Stimulated activated CD8-positive, alpha-beta memory T cell treated with anti-CD3 and anti-CD28 coated beads, Interleukin-4, amount 100 ng/mL, for 24 hours (primary cell): ENCODE data around the gene GOLGA8A.
"Not testable (repeated sequence)": the region's sequence is repeated elsewhere in the genome, so short reads cannot be mapped to it uniquely, and the experiment has no call there.

Source experiments
- DNase-seq: peaks from one replicate; pipeline ENCODE4 v3.0.0-alpha.2; 2020; ENCODE audit warnings: low read depth

Gene GOLGA8A

DNA sequence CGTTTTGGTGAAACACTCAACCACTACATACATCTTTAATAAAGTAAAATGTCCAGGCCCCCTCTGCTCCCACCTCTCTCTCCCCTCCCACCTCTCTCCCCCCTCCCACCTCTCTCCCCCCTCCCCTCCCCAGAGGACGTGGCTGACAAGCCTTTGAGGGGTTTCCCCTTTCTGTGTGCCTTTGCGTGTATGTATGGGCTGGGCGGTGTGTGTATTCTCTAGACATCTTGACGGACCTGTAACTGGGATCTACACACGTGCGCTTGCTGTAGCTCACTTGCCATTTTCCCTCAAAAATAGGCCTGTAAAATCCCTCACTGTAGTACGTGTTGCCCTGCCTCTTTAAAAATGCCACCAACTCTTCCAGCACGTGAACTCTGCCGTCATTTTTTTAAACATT lies 28.6 kb downstream of the GOLGA8A start:
- DNase-seq: not testable (repeated sequence)

DNA sequence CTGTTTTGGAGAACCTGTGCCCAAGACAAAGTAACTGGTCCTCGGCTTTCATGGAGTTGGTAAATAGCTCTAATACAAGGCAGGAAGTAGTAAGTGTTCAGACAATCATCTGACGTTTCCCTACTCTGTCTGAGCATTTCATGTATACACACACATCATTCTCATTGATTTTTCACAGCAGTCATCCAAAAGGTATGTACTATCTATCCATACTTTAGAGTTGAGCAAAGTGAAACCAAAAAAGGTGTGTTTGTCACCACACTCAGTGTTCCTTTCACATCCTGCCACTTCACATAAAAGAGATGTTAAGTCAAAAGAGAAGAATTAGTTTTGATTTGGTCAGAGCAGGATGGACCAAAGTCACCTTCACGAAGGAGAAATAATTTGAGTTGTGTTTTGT lies 33.7 kb downstream of the GOLGA8A start:
- DNase-seq: not testable (repeated sequence)

DNA sequence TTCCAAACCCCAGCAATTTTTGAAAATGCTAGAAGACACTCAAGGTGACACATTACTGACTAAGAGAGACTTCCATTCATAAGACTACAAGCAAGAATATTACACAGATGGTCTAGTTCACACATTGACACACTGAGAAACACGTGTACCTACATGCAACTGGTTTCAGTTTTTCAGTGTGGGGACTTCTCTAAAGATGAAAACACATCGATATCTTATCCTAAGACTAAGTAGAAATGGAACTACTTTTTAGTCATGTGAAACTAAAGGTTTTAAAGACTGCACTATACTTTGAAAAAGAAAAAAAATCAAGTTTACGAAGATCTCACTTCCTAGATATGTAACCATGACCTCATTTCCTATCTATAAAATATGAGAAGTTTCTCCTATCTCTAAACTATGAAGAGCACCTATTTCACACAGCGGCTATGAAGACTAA lies 34.4 kb downstream of the GOLGA8A start:
- not testable (repeated sequence) for DNase-seq

DNA sequence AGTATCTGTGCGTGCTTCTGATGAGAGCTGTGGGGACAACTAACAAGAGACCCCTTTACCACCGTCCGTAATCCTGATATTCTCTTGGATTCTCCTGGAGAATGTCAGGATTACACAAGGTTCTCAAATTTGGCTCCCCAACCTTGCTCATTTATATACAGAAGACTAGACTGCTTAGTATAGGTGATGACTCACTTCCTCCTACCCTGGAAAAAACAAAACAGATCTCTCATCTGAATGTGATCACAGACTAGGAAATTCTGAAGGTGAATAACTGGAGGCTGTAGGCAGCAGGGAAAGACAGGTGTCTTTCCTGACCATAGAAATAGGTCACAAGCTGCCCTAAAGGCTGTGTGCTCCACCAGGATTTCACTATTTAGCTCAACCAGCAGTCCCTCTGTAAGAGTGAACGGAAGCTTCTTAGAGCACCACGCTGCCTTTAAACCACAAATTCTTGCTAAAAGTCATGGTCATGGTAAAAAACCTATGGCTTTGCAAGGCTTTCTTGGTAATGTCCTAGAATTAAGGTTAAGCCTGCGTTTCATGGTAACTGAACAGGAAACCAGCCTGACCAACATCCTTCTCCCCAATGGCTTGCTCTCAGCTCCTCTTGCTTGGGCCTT lies 39.9 kb downstream of the GOLGA8A start:
- not testable (repeated sequence) for DNase-seq

DNA sequence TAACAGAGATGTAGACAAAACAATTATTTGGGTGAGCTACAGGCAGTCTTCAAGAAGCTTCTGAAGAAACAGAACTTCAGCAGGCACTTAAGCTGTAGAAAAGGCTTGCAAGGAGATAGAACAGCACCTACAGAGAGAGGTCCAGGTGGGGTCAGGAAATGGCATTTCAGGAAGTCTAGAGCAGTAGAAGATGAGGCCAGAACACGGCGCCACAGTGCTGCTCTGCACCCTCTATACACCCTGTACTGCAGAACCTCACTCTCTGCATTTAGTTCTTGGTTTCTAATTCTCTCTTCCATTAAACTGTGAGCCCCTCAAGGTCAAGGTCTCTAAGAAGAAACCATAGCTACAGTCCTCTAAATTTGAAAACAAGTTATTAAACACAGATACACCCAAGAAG lies 44.6 kb downstream of the GOLGA8A start:
- not testable (repeated sequence) for DNase-seq

DNA sequence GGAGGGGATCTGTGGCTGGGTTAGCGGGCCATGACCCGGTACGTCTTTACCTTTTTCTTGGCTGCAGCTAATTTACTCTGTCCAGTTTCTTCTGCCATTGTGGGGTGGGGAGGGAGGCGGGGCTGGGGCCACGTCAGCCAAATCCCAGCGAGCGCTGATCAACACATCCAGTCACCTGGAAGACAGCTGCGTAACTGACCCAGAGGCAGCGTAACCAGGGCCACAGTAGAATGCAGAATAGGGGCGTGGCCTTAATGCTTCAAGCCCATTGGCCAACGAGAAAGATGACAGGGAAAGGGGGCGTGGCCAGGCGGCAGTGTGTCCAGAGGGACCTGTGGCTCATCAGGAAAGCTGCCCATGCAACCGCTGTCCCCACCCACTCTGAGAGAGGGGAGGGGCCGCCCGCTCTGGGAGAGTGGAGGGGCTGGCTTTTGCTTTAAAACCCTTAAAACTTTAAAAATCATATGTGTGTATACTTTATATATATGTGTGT lies 48.0 kb downstream of the GOLGA8A start:
- not testable (repeated sequence) for DNase-seq
